ENCODE data around the gene CREB5.

CREB5 gene

GRCh38 chr7:28554802-28555471, 142.6 kb downstream of the CREB5 start:
- no peak for DNase-seq

GRCh38 chr7:28556025-28556424, 143.7 kb downstream of the CREB5 start:
- no peak for DNase-seq

GRCh38 chr7:28556671-28557070, 144.4 kb downstream of the CREB5 start:
- no peak for DNase-seq

- DNase-seq: no peak
These were observed 145.9 kb downstream of the CREB5 start for GRCh38 chr7:28558236-28558635.

GRCh38 chr7:28560767-28561166, 148.4 kb downstream of the CREB5 start:
- DNase-seq: no peak

GRCh38 chr7:28564033-28564432, 151.7 kb downstream of the CREB5 start:
- no peak for DNase-seq

GRCh38 chr7:28564755-28565374, 152.5 kb downstream of the CREB5 start:
- DNase-seq: no peak

GRCh38 chr7:28565980-28566379, 153.7 kb downstream of the CREB5 start:
- no peak for DNase-seq

GRCh38 chr7:28570113-28570969, 158.0 kb downstream of the CREB5 start:
- DNase-seq: no peak

GRCh38 chr7:28570970-28571288, 158.6 kb downstream of the CREB5 start:
- no peak for DNase-seq

GRCh38 chr7:28571405-28571804, 159.1 kb downstream of the CREB5 start:
- DNase-seq: no peak

GRCh38 chr7:28572321-28573058, 160.2 kb downstream of the CREB5 start:
- DNase-seq: peak; percentile 76

- DNase-seq: peak; percentile 53
These were observed 160.8 kb downstream of the CREB5 start for GRCh38 chr7:28573059-28573553.

GRCh38 chr7:28573651-28574301, 161.5 kb downstream of the CREB5 start:
- DNase-seq: no peak

GRCh38 chr7:28575241-28575643, 162.9 kb downstream of the CREB5 start:
- DNase-seq: no peak

- DNase-seq: no peak
These were observed 164.3 kb downstream of the CREB5 start for GRCh38 chr7:28576656-28577055.

GRCh38 chr7:28579571-28579970, 167.3 kb downstream of the CREB5 start:
- no peak for DNase-seq

- no peak for DNase-seq
These were observed 168.3 kb downstream of the CREB5 start for GRCh38 chr7:28580665-28581064.

GRCh38 chr7:28581351-28581750, 169.0 kb downstream of the CREB5 start:
- no peak for DNase-seq

GRCh38 chr7:28582226-28582625, 169.9 kb downstream of the CREB5 start:
- no peak for DNase-seq

- DNase-seq: no peak
These were observed 171.9 kb downstream of the CREB5 start for GRCh38 chr7:28584235-28584634.

- DNase-seq: no peak
These were observed 174.4 kb downstream of the CREB5 start for GRCh38 chr7:28586736-28587135.

GRCh38 chr7:28587211-28587610, 174.9 kb downstream of the CREB5 start:
- no peak for DNase-seq

Data from NCI-H1436 (cell line).